GM20000 (cell line): ENCODE results near the gene CA5A.
A peak's percentile ranks its signal among the peaks of the same experiment; 100 is the strongest.

Source experiments
- DNase-seq: peaks from one replicate; pipeline ENCODE4 v3.0.0; 2012; ENCODE audit warnings: low spot score
- CTCF ChIP-seq: IDR thresholded peaks from 2 replicates; pipeline ENCODE4 v1.5.1; 2012; ENCODE audit warnings: mild to moderate bottlenecking, control low read depth; ENCODE audit errors: extremely low read depth, missing control alignments

Gene CA5A

GRCh38 chr16:87931504-87931903, 4.8 kb downstream of the CA5A start:
- no peak for DNase-seq
- TF ChIP-seq CTCF: no peak

GRCh38 chr16:87930456-87930855, 5.9 kb downstream of the CA5A start:
- DNase-seq: no peak
- peak; percentile 4 for TF ChIP-seq CTCF

- no peak for TF ChIP-seq CTCF
- DNase-seq: no peak
These were observed 6.3 kb downstream of the CA5A start for GRCh38 chr16:87929986-87930385.

- TF ChIP-seq CTCF: no peak
- no peak for DNase-seq
These were observed 9.2 kb downstream of the CA5A start for GRCh38 chr16:87927195-87927562.

- DNase-seq: peak; percentile 78
These were observed 9.8 kb downstream of the CA5A start for GRCh38 chr16:87926246-87927194.

DNA sequence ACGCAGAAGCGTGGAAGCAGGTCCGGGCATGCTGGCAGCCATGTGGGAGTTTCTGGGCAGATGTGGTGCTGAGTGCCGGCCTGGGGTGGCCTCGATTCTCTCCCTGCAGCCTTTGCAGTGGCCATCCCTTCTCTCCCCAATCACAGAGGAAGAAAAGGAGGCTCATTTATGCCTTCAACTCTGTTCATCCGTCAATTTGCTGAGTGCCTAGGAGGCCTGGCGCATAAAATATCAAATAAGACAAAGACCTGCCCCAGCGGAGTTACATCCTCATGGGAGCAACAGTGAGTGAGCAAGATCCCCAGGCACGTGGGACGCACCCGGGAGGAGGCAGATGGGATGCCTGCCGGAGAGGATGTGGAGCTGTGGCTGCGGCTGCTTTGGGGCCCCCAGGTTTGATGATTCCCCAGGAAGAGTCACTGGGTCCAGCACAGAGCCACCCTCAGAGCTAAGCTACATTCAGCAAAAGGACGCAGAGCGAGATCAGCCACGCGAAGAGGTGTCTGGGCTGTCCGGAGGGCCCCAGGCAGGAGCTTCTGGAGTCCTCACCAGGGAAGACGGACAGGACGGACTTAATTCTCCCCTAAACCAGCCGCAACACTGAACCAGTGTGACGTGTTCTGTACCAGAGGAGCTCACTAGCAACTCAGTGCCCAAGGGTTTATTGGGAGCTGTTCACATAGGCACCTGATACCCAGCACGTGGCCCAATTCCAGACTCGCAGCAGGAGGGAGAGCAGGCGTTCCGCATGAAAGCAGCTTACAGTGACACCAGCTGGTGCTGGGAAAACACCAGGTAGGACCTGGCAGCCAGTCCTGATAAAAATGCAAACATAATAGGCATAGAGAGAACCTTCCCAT, 11.3 kb downstream of the CA5A start:
- TF ChIP-seq CTCF: no peak
- DNase-seq: no peak

More at GRCh38 chr16:87926246-87927194, 9.8 kb downstream of the CA5A start:
- TF ChIP-seq CTCF: no peak
